Kidney tubule cell (primary cell): ENCODE data around the gene PRR7.

ENCODE experiments used
- DNase-seq: peaks from one replicate; pipeline ENCODE4 v3.0.0-alpha.2; 2018; ENCODE audit warnings: low spot score

The PRR7 gene

GRCh38 chr5:177499842-177500241 lies 53.2 kb downstream of the PRR7 start:
- DNase-seq = no peak

- peak; percentile 81 for DNase-seq
Measured at GRCh38 chr5:177500685-177501522, 54.3 kb downstream of the PRR7 start.

- no peak for DNase-seq
Measured at GRCh38 chr5:177501874-177502678, 55.5 kb downstream of the PRR7 start.

GRCh38 chr5:177502886-177503285 lies 56.3 kb downstream of the PRR7 start:
- DNase-seq = no peak

- no peak for DNase-seq
Measured at GRCh38 chr5:177503351-177504085, 56.9 kb downstream of the PRR7 start.

- no peak for DNase-seq
Measured at GRCh38 chr5:177504086-177505056, 57.8 kb downstream of the PRR7 start.

GRCh38 chr5:177505075-177505474 lies 58.5 kb downstream of the PRR7 start:
- DNase-seq = no peak
